Ishikawa (cell line): ENCODE data around the gene SYT7.

Experiments
- CEBPB ChIP-seq: IDR thresholded peaks from 2 replicates; pipeline ENCODE4 v1.6.1; 2012
- CREB1 ChIP-seq: IDR thresholded peaks from 2 replicates; pipeline ENCODE4 v1.6.1; 2012; ENCODE audit warnings: low read depth
- EGR1 ChIP-seq: IDR thresholded peaks from 2 replicates; pipeline ENCODE4 v1.6.1; 2012
- EP300 ChIP-seq: IDR thresholded peaks from 2 replicates; pipeline ENCODE4 v1.6.1; 2012; ENCODE audit warnings: borderline replicate concordance
- FOXM1 ChIP-seq: IDR thresholded peaks from 2 replicates; pipeline ENCODE4 v1.6.1; 2012; ENCODE audit warnings: low read depth, borderline replicate concordance
- NFIC ChIP-seq: IDR thresholded peaks from 2 replicates; pipeline ENCODE4 v1.6.1; 2012
- TCF12 ChIP-seq: IDR thresholded peaks from 2 replicates; pipeline ENCODE4 v1.6.1; 2012; ENCODE audit warnings: low read depth
- YY1 ChIP-seq: IDR thresholded peaks from 2 replicates; pipeline ENCODE4 v1.6.1; 2012; ENCODE audit warnings: low read depth
- ZBTB7A ChIP-seq: IDR thresholded peaks from 2 replicates; pipeline ENCODE4 v1.6.1; 2012; ENCODE audit warnings: low read depth
- TF ChIP-seq, protein P1 (sequence below): IDR thresholded peaks from 2 replicates; pipeline ENCODE4 v1.6.1; 2012
- TF ChIP-seq, protein P2 (sequence below): IDR thresholded peaks from 2 replicates; pipeline ENCODE4 v1.6.1; 2012; ENCODE audit warnings: low read depth, mild to moderate bottlenecking
- TF ChIP-seq, protein P3 (sequence below): IDR thresholded peaks from 2 replicates; pipeline ENCODE4 v1.6.1; 2012

The SYT7 gene

DNA sequence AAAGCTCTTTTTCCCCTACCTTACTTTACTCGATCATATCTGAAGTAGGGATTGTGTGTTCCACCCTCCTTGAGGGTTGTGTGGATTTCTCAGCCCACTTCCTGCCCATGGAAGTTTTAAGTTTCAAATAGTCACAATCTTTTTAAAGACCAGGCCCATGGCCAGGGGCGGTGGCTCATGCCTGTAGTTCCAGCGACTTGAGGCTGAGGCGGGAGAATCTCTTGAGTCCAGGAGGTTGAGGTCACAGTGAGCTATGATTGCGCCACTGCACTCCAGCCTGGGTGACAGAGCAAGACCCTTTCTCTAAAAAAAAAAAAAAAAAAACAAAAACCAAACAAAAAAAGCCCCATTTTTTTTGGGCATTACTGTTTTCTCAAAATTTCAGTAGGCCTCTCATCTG, 108.6 kb downstream of the SYT7 start:
- TF ChIP-seq EGR1 = no peak
- TF ChIP-seq CEBPB = no peak
- TF ChIP-seq, protein P1, sequence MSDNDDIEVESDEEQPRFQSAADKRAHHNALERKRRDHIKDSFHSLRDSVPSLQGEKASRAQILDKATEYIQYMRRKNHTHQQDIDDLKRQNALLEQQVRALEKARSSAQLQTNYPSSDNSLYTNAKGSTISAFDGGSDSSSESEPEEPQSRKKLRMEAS = no peak
- TF ChIP-seq TCF12 = no peak
- no peak for TF ChIP-seq YY1
- no peak for TF ChIP-seq CREB1
- no peak for TF ChIP-seq EP300
- TF ChIP-seq, protein P2, sequence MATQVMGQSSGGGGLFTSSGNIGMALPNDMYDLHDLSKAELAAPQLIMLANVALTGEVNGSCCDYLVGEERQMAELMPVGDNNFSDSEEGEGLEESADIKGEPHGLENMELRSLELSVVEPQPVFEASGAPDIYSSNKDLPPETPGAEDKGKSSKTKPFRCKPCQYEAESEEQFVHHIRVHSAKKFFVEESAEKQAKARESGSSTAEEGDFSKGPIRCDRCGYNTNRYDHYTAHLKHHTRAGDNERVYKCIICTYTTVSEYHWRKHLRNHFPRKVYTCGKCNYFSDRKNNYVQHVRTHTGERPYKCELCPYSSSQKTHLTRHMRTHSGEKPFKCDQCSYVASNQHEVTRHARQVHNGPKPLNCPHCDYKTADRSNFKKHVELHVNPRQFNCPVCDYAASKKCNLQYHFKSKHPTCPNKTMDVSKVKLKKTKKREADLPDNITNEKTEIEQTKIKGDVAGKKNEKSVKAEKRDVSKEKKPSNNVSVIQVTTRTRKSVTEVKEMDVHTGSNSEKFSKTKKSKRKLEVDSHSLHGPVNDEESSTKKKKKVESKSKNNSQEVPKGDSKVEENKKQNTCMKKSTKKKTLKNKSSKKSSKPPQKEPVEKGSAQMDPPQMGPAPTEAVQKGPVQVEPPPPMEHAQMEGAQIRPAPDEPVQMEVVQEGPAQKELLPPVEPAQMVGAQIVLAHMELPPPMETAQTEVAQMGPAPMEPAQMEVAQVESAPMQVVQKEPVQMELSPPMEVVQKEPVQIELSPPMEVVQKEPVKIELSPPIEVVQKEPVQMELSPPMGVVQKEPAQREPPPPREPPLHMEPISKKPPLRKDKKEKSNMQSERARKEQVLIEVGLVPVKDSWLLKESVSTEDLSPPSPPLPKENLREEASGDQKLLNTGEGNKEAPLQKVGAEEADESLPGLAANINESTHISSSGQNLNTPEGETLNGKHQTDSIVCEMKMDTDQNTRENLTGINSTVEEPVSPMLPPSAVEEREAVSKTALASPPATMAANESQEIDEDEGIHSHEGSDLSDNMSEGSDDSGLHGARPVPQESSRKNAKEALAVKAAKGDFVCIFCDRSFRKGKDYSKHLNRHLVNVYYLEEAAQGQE = no peak
- TF ChIP-seq NFIC = no peak
- TF ChIP-seq, protein P3, sequence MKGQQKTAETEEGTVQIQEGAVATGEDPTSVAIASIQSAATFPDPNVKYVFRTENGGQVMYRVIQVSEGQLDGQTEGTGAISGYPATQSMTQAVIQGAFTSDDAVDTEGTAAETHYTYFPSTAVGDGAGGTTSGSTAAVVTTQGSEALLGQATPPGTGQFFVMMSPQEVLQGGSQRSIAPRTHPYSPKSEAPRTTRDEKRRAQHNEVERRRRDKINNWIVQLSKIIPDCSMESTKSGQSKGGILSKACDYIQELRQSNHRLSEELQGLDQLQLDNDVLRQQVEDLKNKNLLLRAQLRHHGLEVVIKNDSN = no peak

DNA sequence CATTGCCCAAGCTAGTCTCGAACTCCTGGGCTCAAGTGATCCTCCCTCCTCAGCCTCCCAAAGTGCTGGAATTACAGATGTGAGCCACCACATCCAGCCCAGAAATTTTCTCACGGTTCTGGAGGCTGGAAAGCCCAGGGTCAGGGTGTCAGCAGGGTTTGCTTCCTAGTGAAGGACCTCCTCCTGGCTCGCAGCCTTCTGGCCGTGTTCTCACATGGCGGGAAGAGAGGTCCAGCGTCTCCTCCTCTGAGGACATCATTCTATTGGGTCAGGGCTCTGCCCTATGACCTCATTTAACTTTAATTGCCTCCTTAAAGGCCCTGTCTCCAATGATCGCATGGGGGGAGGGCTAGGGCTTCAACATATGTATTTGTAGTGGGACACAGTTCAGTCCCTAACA, 112.9 kb downstream of the SYT7 start:
- TF ChIP-seq EGR1 (no peak), FOXM1 (no peak), YY1 (no peak), EP300 (no peak), ZBTB7A (no peak), CREB1 (no peak)
- TF ChIP-seq, protein P1 = no peak
